Brain microvascular endothelial cell (primary cell): Measurements from ENCODE around the gene PTPRD.

Experiments
- DNase-seq: peaks from one replicate; pipeline ENCODE4 v3.0.0-alpha.2; 2020
- H3K27ac ChIP-seq: fragments of 250-450 bp; sonication (Bioruptor Pico); 2 replicates; pipeline ENCODE4 v1.5.1; 2020; ENCODE audit warnings: mild to moderate bottlenecking, moderate library complexity
- H3K27me3 ChIP-seq: fragments of 250-450 bp; sonication (Bioruptor Pico); replicated peaks from 2 replicates; pipeline ENCODE4 v1.5.1; 2020; ENCODE audit warnings: mild to moderate bottlenecking
- H3K36me3 ChIP-seq: fragments of 250-450 bp; sonication (Bioruptor Pico); replicated peaks from 2 replicates; pipeline ENCODE4 v1.5.1; 2020; ENCODE audit warnings: mild to moderate bottlenecking
- H3K4me3 ChIP-seq: 2 replicates; pipeline ENCODE4 v1.5.1; 2011; ENCODE audit warnings: low read depth, mild to moderate bottlenecking, control low read depth, low read length, moderate library complexity
- CTCF ChIP-seq: IDR thresholded peaks from 2 replicates; pipeline ENCODE4 v1.5.1; 2011; ENCODE audit warnings: low read depth, mild to moderate bottlenecking, moderate library complexity, low read length, control low read depth, inconsistent platforms; ENCODE audit errors: missing control alignments
- in situ Hi-C: cut with HindIII; loops from 2 replicates; pipeline ENCODE4 v1.10.0; 2017; ENCODE audit warnings: low sequenced_read_pairs, low pct_ligation_motif_present

PTPRD gene

GRCh38 chr9:10050016-10050415, 562.8 kb downstream of the PTPRD start:
- H3K4me3 ChIP-seq = no peak overlapping the region
- TF ChIP-seq CTCF = no peak
- DNase-seq = peak; percentile 16
- no peaks in the 10 kb centered on the region for H3K36me3 ChIP-seq
- H3K27ac ChIP-seq = no peak overlapping the region
- in situ Hi-C loops = no loop called here
- H3K27me3 ChIP-seq = no peaks in the 10 kb centered on the region

- no peaks in the 10 kb centered on the region for H3K27me3 ChIP-seq
- H3K27ac ChIP-seq = no peak overlapping the region
- TF ChIP-seq CTCF = no peak
- no peak for DNase-seq
- no peaks in the 10 kb centered on the region for H3K36me3 ChIP-seq
- H3K4me3 ChIP-seq = no peak overlapping the region
- in situ Hi-C loops = no loop called here
Observed at GRCh38 chr9:10048994-10049393, 563.8 kb downstream of the PTPRD start.

GRCh38 chr9:10045598-10045997, 567.2 kb downstream of the PTPRD start:
- in situ Hi-C loops = no loop called here
- no peak for DNase-seq
- H3K27me3 ChIP-seq = no peaks in the 10 kb centered on the region
- H3K27ac ChIP-seq = no peak overlapping the region
- TF ChIP-seq CTCF = peak; percentile 42
- H3K4me3 ChIP-seq = no peak overlapping the region
- H3K36me3 ChIP-seq = no peaks in the 10 kb centered on the region

- in situ Hi-C loops = no loop called here
- Histone ChIP-seq H3K27ac (no peak overlapping the region), H3K27me3 (no peaks in the 10 kb centered on the region), H3K4me3 (no peak overlapping the region), H3K36me3 (no peaks in the 10 kb centered on the region)
- no peak for DNase-seq
- no peak for TF ChIP-seq CTCF
Observed at GRCh38 chr9:10041726-10042229, 571.0 kb downstream of the PTPRD start.

GRCh38 chr9:10036095-10036494, 576.7 kb downstream of the PTPRD start:
- in situ Hi-C loops = no loop called here
- H3K4me3 ChIP-seq = no peak overlapping the region
- no peak for TF ChIP-seq CTCF
- no peaks in the 10 kb centered on the region for H3K27me3 ChIP-seq
- no peaks in the 10 kb centered on the region for H3K36me3 ChIP-seq
- no peak for DNase-seq
- H3K27ac ChIP-seq = no peak overlapping the region

GRCh38 chr9:10032166-10032565, 580.6 kb downstream of the PTPRD start:
- in situ Hi-C loops = no loop called here
- no peak for TF ChIP-seq CTCF

More at GRCh38 chr9:10032166-10032565, 580.6 kb downstream of the PTPRD start:
- no peak overlapping the region for H3K27ac ChIP-seq
- no peak overlapping the region for H3K4me3 ChIP-seq
- no peaks in the 10 kb centered on the region for H3K27me3 ChIP-seq
- no peak for DNase-seq
- no peaks in the 10 kb centered on the region for H3K36me3 ChIP-seq
